SK-N-SH (cell line): ENCODE results near the gene IMPG1. TPM values are rescaled to one million over a fixed set of nuclear protein-coding genes. Genes with fewer than 3 reads are reported as not detected.

ENCODE experiments used
- CTCF ChIA-PET: fragments of 300-600, 350-600 bp; formaldehyde crosslinking; extraction: SDS; loops from one replicate; lab custom pipeline; 2021; lab: Yijun Ruan, JAX
- POLR2A ChIA-PET: fragments of 350-600 bp; sonication (Branson Sonifier 250); formaldehyde crosslinking; extraction: SDS; loops from one replicate; lab custom pipeline; 2020; ENCODE audit warnings: antibody characterized with exemption, inconsistent platforms; lab: Yijun Ruan, JAX
- DNase-seq: peaks from one replicate; pipeline ENCODE4 v3.0.0; 2012
- H2AFZ ChIP-seq: fragments of 200-600 bp; sonication (generic); 2 replicates; pipeline ENCODE4 v1.8.1; 2016; ENCODE audit warnings: antibody characterized with exemption, mild to moderate bottlenecking, low read depth
- H3F3A ChIP-seq: fragments of 200-600 bp; sonication (generic); replicated peaks from 2 replicates; pipeline ENCODE3; 2016; ENCODE audit warnings: antibody characterized with exemption, mild to moderate bottlenecking; ENCODE audit not compliant: insufficient read depth
- H3K27ac ChIP-seq, 2 experiments: fragments of 200-500 bp in 1 of 2; fragments of 200-600 bp in 1 of 2; sonication (Bioruptor generic) in 1 of 2; sonication (generic), shearing (Covaris generic) in 1 of 2; 2 replicates each; pipeline versions ENCODE4 v1.5.1 to v1.6.1; 2014 to 2016; ENCODE audit warnings: low read depth in 2 of 2, inconsistent platforms in 1 of 2, low read length in 1 of 2, mild to moderate bottlenecking in 1 of 2, mixed read lengths in 1 of 2
- H3K27me3 ChIP-seq: fragments of 200-600 bp; sonication (generic), shearing (Covaris generic); 2 replicates; pipeline ENCODE4 v1.6.1; 2016; ENCODE audit warnings: mixed run types; ENCODE audit not compliant: insufficient read depth
- H3K36me3 ChIP-seq, 2 experiments: fragments of 200-500 bp in 1 of 2; fragments of 200-600 bp in 1 of 2; sonication (Bioruptor generic) in 1 of 2; sonication (generic) in 1 of 2; replicated peaks in 1 of 2; 2 replicates each; pipeline versions ENCODE3 to v1.5.1; 2014 to 2016; ENCODE audit warnings: low read length in 1 of 2, mild to moderate bottlenecking in 1 of 2; ENCODE audit not compliant: insufficient read depth in 2 of 2, control insufficient read depth in 1 of 2
- H3K4me1 ChIP-seq, 2 experiments: fragments of 200-500 bp in 1 of 2; fragments of 200-600 bp in 1 of 2; sonication (Bioruptor generic) in 1 of 2; sonication (generic), shearing (Covaris generic) in 1 of 2; 2 replicates each; pipeline versions ENCODE4 v1.5.1 to v1.6.1; 2014 to 2016; ENCODE audit warnings: low read depth in 1 of 2, low read length in 1 of 2, mixed run types in 1 of 2; ENCODE audit not compliant: insufficient read depth in 2 of 2, control insufficient read depth in 1 of 2
- H3K4me2 ChIP-seq: fragments of 200-600 bp; sonication (generic), shearing (Covaris generic); 2 replicates; pipeline ENCODE4 v1.6.1; 2017; ENCODE audit warnings: mixed run types
- H3K4me3 ChIP-seq, 2 experiments: fragments of 200-500 bp in 1 of 2; fragments of 200-600 bp in 1 of 2; sonication (Bioruptor generic) in 1 of 2; sonication (generic), shearing (Covaris generic) in 1 of 2; 2 replicates each; pipeline versions ENCODE4 v1.5.1 to v1.8.1; 2014 to 2016; ENCODE audit warnings: low read depth in 2 of 2, inconsistent platforms in 1 of 2, low read length in 1 of 2, mild to moderate bottlenecking in 1 of 2, mixed read lengths in 1 of 2, moderate library complexity in 1 of 2
- H3K79me2 ChIP-seq: fragments of 200-600 bp; sonication (generic); 2 replicates; pipeline ENCODE4 v1.8.1; 2017; ENCODE audit warnings: mild to moderate bottlenecking; ENCODE audit not compliant: insufficient read depth
- H3K9ac ChIP-seq: fragments of 200-600 bp; sonication (generic); 2 replicates; pipeline ENCODE4 v1.6.1; 2017; ENCODE audit warnings: mixed run types
- H3K9me2 ChIP-seq: fragments of 200-600 bp; sonication (generic); 2 replicates; pipeline ENCODE4 v1.6.1; 2017; ENCODE audit warnings: mixed run types
- H3K9me3 ChIP-seq: fragments of 200-600 bp; sonication (generic); 2 replicates; pipeline ENCODE4 v1.6.1; 2017; ENCODE audit warnings: mixed run types, mild to moderate bottlenecking, moderate library complexity
- H4K20me1 ChIP-seq: fragments of 200-600 bp; sonication (generic); 2 replicates; pipeline ENCODE4 v1.6.1; 2017; ENCODE audit warnings: mild to moderate bottlenecking, mixed run types; ENCODE audit not compliant: insufficient read depth
- EZH2phosphoT487 ChIP-seq: fragments of 200-600 bp; sonication (generic); IDR thresholded peaks from 2 replicates; pipeline ENCODE4 v1.6.1; 2017; ENCODE audit warnings: low read depth, mixed run types, mild to moderate bottlenecking, antibody characterized with exemption, moderate library complexity, borderline replicate concordance
- FOXJ3 ChIP-seq: sonication (generic); formaldehyde crosslinking; IDR thresholded peaks from 2 replicates; pipeline ENCODE4 v1.5.1; 2020; ENCODE audit warnings: mild to moderate bottlenecking, missing genetic modification reagents
- FOXM1 ChIP-seq: IDR thresholded peaks from 2 replicates; pipeline ENCODE4 v1.4.0; 2012; ENCODE audit warnings: low read depth, mild to moderate bottlenecking
- GATA2 ChIP-seq: sonication (generic); formaldehyde crosslinking; IDR thresholded peaks from 2 replicates; pipeline ENCODE4 v1.5.0; 2020; ENCODE audit warnings: mild to moderate bottlenecking, missing genetic modification reagents
- IRF3 ChIP-seq: fragments of 150-350 bp; IDR thresholded peaks from 2 replicates; pipeline ENCODE4 v1.6.1; 2016; ENCODE audit warnings: mild to moderate bottlenecking, low read depth, low read length
- JUND ChIP-seq: IDR thresholded peaks from 2 replicates; pipeline ENCODE4 v1.4.0; 2012
- MEF2A ChIP-seq: IDR thresholded peaks from 2 replicates; pipeline ENCODE4 v1.4.0; 2012; ENCODE audit warnings: low read depth, borderline replicate concordance
- NFIC ChIP-seq: IDR thresholded peaks from 2 replicates; pipeline ENCODE4 v1.4.0; 2012; ENCODE audit warnings: borderline replicate concordance
- NRF1 ChIP-seq: IDR thresholded peaks from 2 replicates; pipeline ENCODE4 v1.6.1; 2012; ENCODE audit warnings: low read depth, mild to moderate bottlenecking, low read length
- RAD21 ChIP-seq: IDR thresholded peaks from 2 replicates; pipeline ENCODE4 v1.6.1; 2012; ENCODE audit warnings: mild to moderate bottlenecking, low read length
- RCOR1 ChIP-seq: fragments of 150-350 bp; IDR thresholded peaks from 2 replicates; pipeline ENCODE4 v1.6.1; 2017; ENCODE audit warnings: antibody characterized with exemption, low read length
- RFX5 ChIP-seq: IDR thresholded peaks from 2 replicates; pipeline ENCODE4 v1.6.1; 2012; ENCODE audit warnings: mild to moderate bottlenecking, improper control_type of control experiment, low read length
- RXRA ChIP-seq: IDR thresholded peaks from 2 replicates; pipeline ENCODE4 v1.4.0; 2012; ENCODE audit warnings: low read depth, mild to moderate bottlenecking, borderline replicate concordance
- SIN3A ChIP-seq: IDR thresholded peaks from 2 replicates; pipeline ENCODE4 v1.6.1; 2012; ENCODE audit warnings: low read depth, mild to moderate bottlenecking, low read length, moderate library complexity, borderline replicate concordance
- SMC3 ChIP-seq: IDR thresholded peaks from 2 replicates; pipeline ENCODE4 v1.6.1; 2012; ENCODE audit warnings: low read depth, low read length, improper control_type of control experiment
- USF1 ChIP-seq: IDR thresholded peaks from 2 replicates; pipeline ENCODE4 v1.4.0; 2012; ENCODE audit warnings: low read depth, borderline replicate concordance
- USF2 ChIP-seq: fragments of 150-350 bp; IDR thresholded peaks from 2 replicates; pipeline ENCODE4 v1.6.1; 2017; ENCODE audit warnings: antibody characterized with exemption, low read length, low read depth, borderline replicate concordance
- YY1 ChIP-seq: IDR thresholded peaks from 2 replicates; pipeline ENCODE4 v1.4.0; 2012; ENCODE audit warnings: low read depth, mild to moderate bottlenecking
- ZBTB33 ChIP-seq: IDR thresholded peaks from 2 replicates; pipeline ENCODE4 v1.4.0; 2012; ENCODE audit warnings: low read depth, borderline replicate concordance
- WGBS: methylation state at CpG from one replicate; pipeline ENCODE4 v1.1.6; 2017; ENCODE audit warnings: low lambda C conversion rate; 5-methylcytosine and 5-hydroxymethylcytosine counted together
- polyA plus RNA-seq, 3 experiments: library from polyadenylated mRNA; depleted of rRNA; stranded (reverse); fragments of >200 nt; gene quantifications; 2 replicates each; pipeline ENCODE4 v1.2.3, GENCODE V29; 2012
- TF ChIP-seq, protein P1 (sequence below): fragments of 200-600 bp; sonication (generic); IDR thresholded peaks from 2 replicates; pipeline ENCODE4 v1.6.1; 2017; ENCODE audit warnings: antibody characterized with exemption, mild to moderate bottlenecking, moderate library complexity

Gene IMPG1
- polyA plus RNA-seq, 1 of the 3 experiments (the other 2 are of a cell fraction), result not detected

DNA sequence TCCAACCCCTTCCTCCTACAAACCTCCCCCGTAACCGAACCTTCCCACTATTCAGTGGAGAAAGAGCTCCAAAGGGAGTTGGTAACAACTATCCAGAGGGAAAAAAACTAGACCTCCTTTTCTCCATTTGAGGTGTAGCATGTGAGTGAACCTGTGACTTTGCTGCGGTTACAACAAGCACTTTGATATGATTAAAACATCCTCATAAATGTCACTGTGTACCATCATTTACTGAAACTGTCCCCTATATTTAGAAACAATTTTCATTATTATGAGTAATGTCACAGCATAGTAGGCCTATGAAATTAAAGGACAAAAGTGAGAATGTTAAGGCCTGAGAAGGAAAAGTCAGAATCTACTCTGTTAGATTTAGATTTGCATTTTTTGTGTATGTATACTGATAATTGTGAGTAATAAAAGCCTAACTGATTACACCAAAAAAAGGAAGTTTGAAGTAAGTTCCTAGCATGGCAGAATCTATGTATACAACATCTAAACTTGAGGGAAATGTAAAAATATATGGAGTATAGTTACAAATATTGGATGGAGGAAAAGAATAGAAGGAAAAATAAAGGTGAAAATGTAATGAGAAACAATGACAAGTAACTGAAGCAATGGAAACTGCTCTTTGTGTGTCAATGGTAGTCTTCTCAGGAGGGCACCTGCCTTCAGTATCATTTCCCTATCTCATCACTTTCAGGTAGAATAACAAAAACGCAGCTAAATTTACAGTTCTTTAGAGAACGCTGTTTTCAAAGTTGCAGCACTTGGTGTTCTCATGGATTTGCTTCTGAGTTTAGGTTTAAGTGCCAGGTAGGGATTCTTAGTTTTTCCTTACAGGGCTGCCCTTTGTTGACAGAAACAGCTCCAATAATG lies 145.9 kb downstream of the IMPG1 start:
- H2AFZ ChIP-seq, result no peak overlapping the region
- H4K20me1 ChIP-seq, result no peaks in the 10 kb centered on the region
- no peaks in the 10 kb centered on the region for H3K79me2 ChIP-seq
- H3K36me3 ChIP-seq, result no peaks in the 10 kb centered on the region
- H3K27me3 ChIP-seq, result no peaks in the 10 kb centered on the region
- H3K9me3 ChIP-seq, result no peaks in the 10 kb centered on the region
- H3K27ac ChIP-seq, result no peak overlapping the region
- 86% methylated on average over 5 of the region's 5 CpGs for WGBS
- H3K4me3 ChIP-seq, result no peak overlapping the region
- no peaks in the 10 kb centered on the region for H3F3A ChIP-seq
- CTCF ChIA-PET, result interaction anchor here (0.8 to 1.4 kb wide), 4 partner anchors 15 to 950 kb away, joined by 3 to 6 read pairs (median 3); no protein-coding TSS in a partner anchor
- H3K4me1 ChIP-seq, result no peaks in the 10 kb centered on the region
- POLR2A ChIA-PET, result no interaction called here
- no peaks in the 10 kb centered on the region for H3K9me2 ChIP-seq
- H3K4me2 ChIP-seq, result no peak overlapping the region
- DNase-seq, result no peak
- TF ChIP-seq GATA2, result no peak
- TF ChIP-seq FOXM1, result no peak
- TF ChIP-seq FOXJ3 (CRISPR knock-in tag), result no peak
- no peak for TF ChIP-seq RAD21
- TF ChIP-seq USF2, result no peak
- no peak for TF ChIP-seq ZBTB33
- no peak for TF ChIP-seq IRF3
- TF ChIP-seq, protein P1, sequence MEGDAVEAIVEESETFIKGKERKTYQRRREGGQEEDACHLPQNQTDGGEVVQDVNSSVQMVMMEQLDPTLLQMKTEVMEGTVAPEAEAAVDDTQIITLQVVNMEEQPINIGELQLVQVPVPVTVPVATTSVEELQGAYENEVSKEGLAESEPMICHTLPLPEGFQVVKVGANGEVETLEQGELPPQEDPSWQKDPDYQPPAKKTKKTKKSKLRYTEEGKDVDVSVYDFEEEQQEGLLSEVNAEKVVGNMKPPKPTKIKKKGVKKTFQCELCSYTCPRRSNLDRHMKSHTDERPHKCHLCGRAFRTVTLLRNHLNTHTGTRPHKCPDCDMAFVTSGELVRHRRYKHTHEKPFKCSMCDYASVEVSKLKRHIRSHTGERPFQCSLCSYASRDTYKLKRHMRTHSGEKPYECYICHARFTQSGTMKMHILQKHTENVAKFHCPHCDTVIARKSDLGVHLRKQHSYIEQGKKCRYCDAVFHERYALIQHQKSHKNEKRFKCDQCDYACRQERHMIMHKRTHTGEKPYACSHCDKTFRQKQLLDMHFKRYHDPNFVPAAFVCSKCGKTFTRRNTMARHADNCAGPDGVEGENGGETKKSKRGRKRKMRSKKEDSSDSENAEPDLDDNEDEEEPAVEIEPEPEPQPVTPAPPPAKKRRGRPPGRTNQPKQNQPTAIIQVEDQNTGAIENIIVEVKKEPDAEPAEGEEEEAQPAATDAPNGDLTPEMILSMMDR, result no peak
- no peak for TF ChIP-seq SMC3
- TF ChIP-seq NFIC, result no peak
- no peak for TF ChIP-seq NRF1
- TF ChIP-seq EZH2phosphoT487, result no peak
- no peak for TF ChIP-seq RCOR1
- TF ChIP-seq USF1, result no peak
- no peak for TF ChIP-seq YY1
- TF ChIP-seq RFX5, result no peak
- no peak for TF ChIP-seq SIN3A
- no peak for TF ChIP-seq JUND
- TF ChIP-seq RXRA, result no peak
- TF ChIP-seq MEF2A, result no peak
- no peak overlapping the region for H3K9ac ChIP-seq
